GM23338 (cell line): ENCODE measurements around the gene KRTAP22-2. TPM values are rescaled to one million over a fixed set of nuclear protein-coding genes. Genes with fewer than 3 reads are reported as not detected.

Experiments used
- ATAC-seq: fragments of 200-7000 bp; cut with Tn5 transposase; 3 replicates; pipeline ENCODE4 v1.9.1; 2020
- DNase-seq: peaks from one replicate; pipeline ENCODE4 v3.0.0-alpha.2; 2015; ENCODE audit warnings: low spot score
- H2AFZ ChIP-seq: fragments of 200-600 bp; sonication (generic); 2 replicates; pipeline ENCODE4 v1.8.0; 2016; ENCODE audit warnings: antibody characterized with exemption, mild to moderate bottlenecking, moderate library complexity
- H3F3A ChIP-seq: fragments of 200-600 bp; sonication (generic); replicated peaks from 2 replicates; pipeline ENCODE4 v1.8.0; 2017; ENCODE audit warnings: antibody characterized with exemption, mixed run types, low read depth
- H3K27ac ChIP-seq: fragments of 200-600 bp; sonication (generic); 2 replicates; pipeline ENCODE4 v1.6.1; 2016; ENCODE audit warnings: low read depth
- H3K27me3 ChIP-seq: fragments of 200-600 bp; sonication (generic); 2 replicates; pipeline ENCODE4 v1.8.0; 2016; ENCODE audit warnings: mild to moderate bottlenecking, mixed run types, moderate library complexity; ENCODE audit not compliant: insufficient read depth
- H3K36me3 ChIP-seq: fragments of 200-600 bp; sonication (generic); 2 replicates; pipeline ENCODE4 v1.8.0; 2016; ENCODE audit warnings: mild to moderate bottlenecking; ENCODE audit not compliant: insufficient read depth
- H3K4me1 ChIP-seq: fragments of 200-600 bp; sonication (generic); 2 replicates; pipeline ENCODE4 v1.8.0; 2016; ENCODE audit warnings: mild to moderate bottlenecking, moderate library complexity; ENCODE audit not compliant: insufficient read depth
- H3K4me2 ChIP-seq: fragments of 200-600 bp; sonication (generic); 2 replicates; pipeline ENCODE4 v1.7.1; 2017; ENCODE audit warnings: mixed run types
- H3K4me3 ChIP-seq: fragments of 200-600 bp; sonication (generic); 2 replicates; pipeline ENCODE4 v1.6.1; 2016; ENCODE audit warnings: mixed run types
- H3K79me2 ChIP-seq: fragments of 200-600 bp; sonication (generic); replicated peaks from 2 replicates; pipeline ENCODE4 v1.8.0; 2017; ENCODE audit warnings: mild to moderate bottlenecking; ENCODE audit not compliant: insufficient read depth
- H3K9me2 ChIP-seq: fragments of 200-600 bp; sonication (generic); 2 replicates; pipeline ENCODE4 v1.8.0; 2017; ENCODE audit not compliant: insufficient read depth
- H4K20me1 ChIP-seq: fragments of 200-600 bp; sonication (generic); replicated peaks from 2 replicates; pipeline ENCODE4 v1.8.0; 2017; ENCODE audit warnings: mild to moderate bottlenecking; ENCODE audit not compliant: insufficient read depth
- H3K27ac Mint-ChIP-seq: 2 replicates; pipeline ENCODE4 v1.8.0; 2020; ENCODE audit warnings: inconsistent platforms, mild to moderate bottlenecking, moderate library complexity, mixed read lengths
- H3K27me3 Mint-ChIP-seq: 3 replicates; pipeline ENCODE4 v1.8.0; 2022; ENCODE audit warnings: low read depth, mild to moderate bottlenecking, moderate library complexity, mixed read lengths, inconsistent platforms; ENCODE audit not compliant: insufficient read depth, poor library complexity
- H3K36me3 Mint-ChIP-seq: 3 replicates; pipeline ENCODE4 v1.8.0; 2021; ENCODE audit warnings: low read depth, mild to moderate bottlenecking, inconsistent platforms, moderate library complexity, mixed read lengths
- H3K4me1 Mint-ChIP-seq: 3 replicates; pipeline ENCODE4 v1.8.0; 2020; ENCODE audit warnings: mild to moderate bottlenecking, inconsistent platforms, mixed read lengths
- H3K4me3 Mint-ChIP-seq: 3 replicates; pipeline ENCODE4 v1.8.0; 2021; ENCODE audit warnings: moderate library complexity, mild to moderate bottlenecking, inconsistent platforms, mixed read lengths
- H3K9me3 Mint-ChIP-seq: 3 replicates; pipeline ENCODE4 v1.8.0; 2020; ENCODE audit warnings: moderate library complexity, mild to moderate bottlenecking, inconsistent platforms, mixed read lengths
- CREB1 ChIP-seq: fragments of 250-450 bp; sonication (Bioruptor Pico); IDR thresholded peaks from 2 replicates; pipeline ENCODE4 v1.5.0; 2020; ENCODE audit warnings: low read depth, mild to moderate bottlenecking, moderate library complexity
- CTCF ChIP-seq, 2 experiments: fragments of 200-600 bp in 1 of 2; sonication (generic) in 1 of 2; conservative IDR thresholded peaks; 2 replicates each; pipeline versions ENCODE4 v1.5.1 to v1.6.1; 2016 to 2017; ENCODE audit warnings: antibody characterized with exemption in 2 of 2, low read depth in 2 of 2, mild to moderate bottlenecking in 2 of 2, moderate library complexity in 1 of 2
- ETS1 ChIP-seq: IDR thresholded peaks from 2 replicates; pipeline ENCODE4 v1.6.1; 2016; ENCODE audit warnings: antibody characterized with exemption
- EZH2 ChIP-seq: fragments of 200-600 bp; sonication (generic); IDR thresholded peaks from one replicate; pipeline ENCODE4 v1.8.0; 2017; ENCODE audit warnings: antibody characterized with exemption, mild to moderate bottlenecking, low read depth; ENCODE audit not compliant: unreplicated experiment
- EZH2phosphoT487 ChIP-seq: fragments of 200-600 bp; sonication (generic); IDR thresholded peaks from one replicate; pipeline ENCODE4 v1.8.1; 2018; ENCODE audit warnings: antibody characterized with exemption; ENCODE audit not compliant: unreplicated experiment
- JUNB ChIP-seq: IDR thresholded peaks from one replicate; pipeline ENCODE4 v1.6.1; 2016; ENCODE audit warnings: antibody characterized with exemption; ENCODE audit not compliant: unreplicated experiment
- NANOG ChIP-seq: IDR thresholded peaks from 2 replicates; pipeline ENCODE4 v1.6.1; 2016; ENCODE audit warnings: antibody characterized with exemption, borderline replicate concordance
- POLR2AphosphoS5 ChIP-seq: IDR thresholded peaks from 2 replicates; pipeline ENCODE4 v1.6.1; 2016; ENCODE audit warnings: antibody characterized with exemption, low read depth
- REST ChIP-seq: IDR thresholded peaks from one replicate; pipeline ENCODE4 v1.6.1; 2018; ENCODE audit warnings: antibody characterized with exemption; ENCODE audit not compliant: unreplicated experiment
- STAT1 ChIP-seq: IDR thresholded peaks from one replicate; pipeline ENCODE4 v1.6.1; 2016; ENCODE audit warnings: antibody characterized with exemption; ENCODE audit not compliant: unreplicated experiment
- ZNF114 ChIP-seq: fragments of 250-450 bp; sonication (Bioruptor Pico); IDR thresholded peaks from 2 replicates; pipeline ENCODE4 v1.5.0; 2020; ENCODE audit warnings: mild to moderate bottlenecking, moderate library complexity
- ZNF331 ChIP-seq: fragments of 250-450 bp; sonication (Bioruptor Pico); IDR thresholded peaks from 2 replicates; pipeline ENCODE4 v1.5.0; 2020; ENCODE audit warnings: low read depth, mild to moderate bottlenecking, moderate library complexity
- ZNF462 ChIP-seq: fragments of 250-450 bp; sonication (Bioruptor Pico); IDR thresholded peaks from 2 replicates; pipeline ENCODE4 v1.5.0; 2020; ENCODE audit warnings: mild to moderate bottlenecking, moderate library complexity
- polyA plus RNA-seq: library from polyadenylated mRNA; unstranded; fragments of >200 nt; fragmentation: Nextera tagmentation; extraction: Ambion mirVana; gene quantifications from 2 replicates; pipeline ENCODE4 v1.2.1, GENCODE V29; 2016
- total RNA-seq: library from RNA; depleted of rRNA; stranded (reverse); fragments of >200 nt; shearing (Covaris generic); gene quantifications from 2 replicates; pipeline ENCODE4 v1.2.3, GENCODE V29; 2014

KRTAP22-2 gene
- total and polyA plus RNA-seq, 2 experiments from 2014 or later, result not detected

- H3K4me3 ChIP-seq, result no peak overlapping the region
- no peak for DNase-seq
- no peaks in the 10 kb centered on the region for H3F3A ChIP-seq
- no peaks in the 10 kb centered on the region for H3K79me2 ChIP-seq
- no peak for ATAC-seq
- Mint-ChIP-seq H3K27ac (no peak overlapping the region), H3K4me1 (no peaks in the 10 kb centered on the region), H3K36me3 (no peaks in the 10 kb centered on the region), H3K4me3 (no peak overlapping the region), H3K27me3 (no peaks in the 10 kb centered on the region), H3K9me3 (no peaks in the 10 kb centered on the region)
- no peak for TF ChIP-seq ZNF114 (CRISPR knock-in tag)
- TF ChIP-seq STAT1, result no peak
- TF ChIP-seq NANOG, result no peak
- no peak for TF ChIP-seq REST
- no peak for TF ChIP-seq EZH2phosphoT487
- no peak for TF ChIP-seq POLR2AphosphoS5
- TF ChIP-seq ETS1, result no peak
- TF ChIP-seq CTCF (conservative IDR thresholded peaks at IDR 0.05; ENCODE audit: low read depth in 2 of 2), result no peak
- TF ChIP-seq ZNF462 (CRISPR knock-in tag), result no peak
- no peak for TF ChIP-seq ZNF331 (CRISPR knock-in tag)
- TF ChIP-seq CREB1 (CRISPR knock-in tag), result no peak
- TF ChIP-seq JUNB, result no peak
- TF ChIP-seq EZH2, result no peak
- no peaks in the 10 kb centered on the region for H3K4me1 ChIP-seq
- H3K27ac ChIP-seq, result no peak overlapping the region
- no peaks in the 10 kb centered on the region for H3K36me3 ChIP-seq
- H4K20me1 ChIP-seq, result no peaks in the 10 kb centered on the region
- H2AFZ ChIP-seq, result no peak overlapping the region
- no peaks in the 10 kb centered on the region for H3K27me3 ChIP-seq
- no peak overlapping the region for H3K4me2 ChIP-seq
- H3K9me2 ChIP-seq, result no peaks in the 10 kb centered on the region
Measured at GRCh38 chr21:30555095-30555494, 35.1 kb downstream of the KRTAP22-2 start.
